Spleen (tissue), 11 donors: ENCODE measurements around the gene PBX1. TPM values are rescaled to one million over a fixed set of nuclear protein-coding genes. Genes with fewer than 3 reads are reported as not detected.

Experiments used
- DNase-seq: peaks from one replicate; pipeline ENCODE4 v3.0.0-alpha.2; 2020
- H3K27ac ChIP-seq, 8 donors: fragments of 200-600 bp; sonication (generic) in 7 of 8; 1 replicate in 4 of 8; 2 replicates in 4 of 8; pipeline versions ENCODE4 v1.5.0 to v1.8.0; 2016 to 2021; ENCODE audit warnings: inconsistent platforms in 4 of 8, mild to moderate bottlenecking in 4 of 8, moderate library complexity in 1 of 8
- H3K27me3 ChIP-seq, 7 donors: fragments of 200-600 bp; sonication (generic) in 6 of 7; replicated peaks in 1 of 7; 1 replicate in 4 of 7; 2 replicates in 3 of 7; pipeline versions ENCODE4 v1.5.0 to v1.8.0; 2016 to 2021; ENCODE audit warnings: inconsistent platforms in 3 of 7, mild to moderate bottlenecking in 1 of 7
- H3K36me3 ChIP-seq, 6 donors: fragments of 200-600 bp; sonication (generic) in 5 of 6; 1 replicate in 4 of 6; 2 replicates in 2 of 6; pipeline versions ENCODE4 v1.5.0 to v1.8.0; 2016 to 2021; ENCODE audit warnings: inconsistent platforms in 2 of 6
- H3K4me1 ChIP-seq, 6 donors: fragments of 200-600 bp; sonication (generic) in 5 of 6; 1 replicate in 3 of 6; 2 replicates in 3 of 6; pipeline versions ENCODE4 v1.5.0 to v1.8.0; 2016 to 2021; ENCODE audit warnings: inconsistent platforms in 3 of 6
- H3K4me3 ChIP-seq, 8 donors: fragments of 200-600 bp; sonication (generic) in 7 of 8; 1 replicate in 4 of 8; 2 replicates in 4 of 8; pipeline versions ENCODE4 v1.5.0 to v1.8.0; 2016 to 2021; ENCODE audit warnings: inconsistent platforms in 4 of 8, mild to moderate bottlenecking in 4 of 8, moderate library complexity in 2 of 8
- H3K9me3 ChIP-seq, 8 donors: fragments of 200-600 bp; sonication (generic) in 7 of 8; 1 replicate in 4 of 8; 2 replicates in 4 of 8; pipeline versions ENCODE4 v1.5.0 to v1.8.0; 2016 to 2021; ENCODE audit warnings: inconsistent platforms in 4 of 8
- CTCF ChIP-seq, 11 experiments: fragments of 200-600 bp in 7 of 11; fragments of 450-650 bp in 4 of 11; sonication (generic) in 4 of 11; IDR thresholded peaks in 8 of 11; conservative IDR thresholded peaks in 3 of 11; 1 replicate in 7 of 11; 2 replicates in 4 of 11; pipeline versions ENCODE4 v1.4.0 to v1.8.0; 2016 to 2021; ENCODE audit warnings: antibody characterized with exemption in 11 of 11, inconsistent platforms in 4 of 11, mild to moderate bottlenecking in 1 of 11
- POLR2A ChIP-seq, 3 donors: fragments of 450-650 bp; IDR thresholded peaks; one replicate each; pipeline ENCODE4 v1.5.1; 2017; ENCODE audit warnings: antibody characterized with exemption in 3 of 3, mild to moderate bottlenecking in 1 of 3
- POLR2AphosphoS5 ChIP-seq, 3 donors: sonication (generic); formaldehyde crosslinking; IDR thresholded peaks; one replicate each; pipeline ENCODE4 v1.5.1; 2017; ENCODE audit warnings: antibody characterized with exemption in 3 of 3
- WGBS, 5 donors: extraction: QIAGEN DNeasy Blood & Tissue Kit in 3 of 5; methylation state at CpG; one replicate each; pipeline versions ENCODE4 v1.1.5 to v1.1.7; 2013 to 2018; 5-methylcytosine and 5-hydroxymethylcytosine counted together
- intact Hi-C: fragments of 100-400 bp; cut with DNase I; formaldehyde crosslinking; loops from one replicate; pipeline ENCODE4 v1.15.0; 2023; ENCODE audit warnings: low total_unique reads
- polyA plus RNA-seq, 3 donors: library from polyadenylated mRNA; stranded (reverse); fragments of 200-250 nt; gene quantifications; one replicate each; pipeline ENCODE4 v1.2.1, GENCODE V29; 2013
- total RNA-seq, 7 donors: library from RNA; depleted of rRNA in 3 of 7; stranded (reverse); fragments of >200 nt in 3 of 7; fragmentation: NEBNext Ultra II Directional in 4 of 7; extraction: Animal tissue kit (Norgen Biotek cat#: 25700) in 4 of 7; gene quantifications; one replicate each; pipeline versions ENCODE4 v1.1.0 to v1.2.1, GENCODE V29; 2016 to 2021
- donor health status: healthy with polysubstance abuse.
- donor health status: DM: no; HTN: no; CAD: no; lungs with moderate emphysema.
- donor health status: DM: no; HTN: no; CAD: no.
- donor health status: Bipolar disorder and iron deficiency.
- donor health status: healthy.
- donor health status: DM: no; HTN: no; CAD: no.
- donor health status: DM: yes; HTN: yes; CAD: no.

PBX1 gene
- total and polyA plus RNA-seq, 10 donors = 3.4 to 79.5 (median 31.8) TPM

GRCh38 chr1:164773102-164773501 lies 214.1 kb downstream of the PBX1 start:
- intact Hi-C loops = no loop called here
- no peaks in the 10 kb centered on the region for H3K27me3 ChIP-seq
- no peaks in the 10 kb centered on the region for H3K9me3 ChIP-seq
- no peak for TF ChIP-seq POLR2A (IDR thresholded peaks at IDR 0.05)
- TF ChIP-seq POLR2AphosphoS5 (IDR thresholded peaks at IDR 0.05) = no peak
- no peak for TF ChIP-seq CTCF (IDR thresholded peaks at IDR 0.05 in 8 of 11, conservative IDR thresholded peaks at IDR 0.05 in 3 of 11)
- whole genome bisulfite sequencing, 5 donors = 63 to 95% (median 81%) methylated on average over 5 of the region's 5 CpGs
- H3K4me3 ChIP-seq = no peak overlapping the region
- no peak for DNase-seq
- no peaks in the 10 kb centered on the region for H3K36me3 ChIP-seq
- no peak overlapping the region for H3K27ac ChIP-seq
- peaks cover 0 to 12% (median 0%) of the 10 kb centered on the region in 6 donors for H3K4me1 ChIP-seq

GRCh38 chr1:164774413-164774812 lies 215.4 kb downstream of the PBX1 start:
- Histone ChIP-seq H3K36me3 (no peaks in the 10 kb centered on the region), H3K27ac (no peak overlapping the region), H3K9me3 (no peaks in the 10 kb centered on the region), H3K27me3 (no peaks in the 10 kb centered on the region), H3K4me1 (peaks cover 0 to 12% (median 0%) of the 10 kb centered on the region in 6 donors), H3K4me3 (no peak overlapping the region)
- 59 to 82% (median 65%) methylated on average over 4 of the region's 4 CpGs for WGBS, 5 donors
- intact Hi-C loops = no loop called here
- TF ChIP-seq CTCF (IDR thresholded peaks at IDR 0.05 in 8 of 11, conservative IDR thresholded peaks at IDR 0.05 in 3 of 11) (no peak), POLR2AphosphoS5 (IDR thresholded peaks at IDR 0.05) (no peak), POLR2A (IDR thresholded peaks at IDR 0.05) (no peak)
- no peak for DNase-seq

GRCh38 chr1:164774819-164775654 lies 216.1 kb downstream of the PBX1 start:
- WGBS, 5 donors = 62 to 74% (median 67%) methylated on average over 16 of the region's 16 CpGs
- intact Hi-C loops = no loop called here

More at GRCh38 chr1:164774819-164775654, 216.1 kb downstream of the PBX1 start:
- Histone ChIP-seq H3K4me3 (no peak overlapping the region), H3K27ac (no peak overlapping the region), H3K36me3 (no peaks in the 10 kb centered on the region), H3K27me3 (no peaks in the 10 kb centered on the region), H3K4me1 (peaks cover 0 to 12% (median 0%) of the 10 kb centered on the region in 6 donors), H3K9me3 (no peaks in the 10 kb centered on the region)
- TF ChIP-seq POLR2AphosphoS5 (IDR thresholded peaks at IDR 0.05) = no peak
- TF ChIP-seq CTCF (IDR thresholded peaks at IDR 0.05 in 8 of 11, conservative IDR thresholded peaks at IDR 0.05 in 3 of 11) = no peak
- TF ChIP-seq POLR2A (IDR thresholded peaks at IDR 0.05) = no peak
- DNase-seq = no peak
